GM06990 (cell line): Measurements from ENCODE around the gene CLMN.
"Not testable (repeated sequence)": the region's sequence is repeated elsewhere in the genome, so short reads cannot be mapped to it uniquely, and the experiment has no call there.

Experiments
- DNase-seq: peaks from one replicate; pipeline ENCODE4 v3.0.0-alpha.2; 2011; ENCODE audit not compliant: insufficient read length; ENCODE audit errors: extremely low read depth
- H3K27me3 ChIP-seq: replicated peaks from 2 replicates; pipeline ENCODE4 v1.6.0; 2011; ENCODE audit warnings: low read length; ENCODE audit not compliant: control insufficient read depth, insufficient read depth
- H3K36me3 ChIP-seq: 2 replicates; pipeline ENCODE4 v1.5.1; 2011; ENCODE audit warnings: low read length; ENCODE audit not compliant: control insufficient read depth, insufficient read depth
- H3K4me3 ChIP-seq: replicated peaks from 2 replicates; pipeline ENCODE4 v1.5.1; 2011; ENCODE audit warnings: low read depth, mild to moderate bottlenecking, control low read depth, low read length
- TF ChIP-seq, protein P1 (sequence below): IDR thresholded peaks from 2 replicates; pipeline ENCODE4 v1.5.1; 2011; ENCODE audit warnings: low read length, control low read depth, mild to moderate bottlenecking, inconsistent platforms; ENCODE audit not compliant: insufficient read depth, poor library complexity, severe bottlenecking

Gene CLMN

DNA sequence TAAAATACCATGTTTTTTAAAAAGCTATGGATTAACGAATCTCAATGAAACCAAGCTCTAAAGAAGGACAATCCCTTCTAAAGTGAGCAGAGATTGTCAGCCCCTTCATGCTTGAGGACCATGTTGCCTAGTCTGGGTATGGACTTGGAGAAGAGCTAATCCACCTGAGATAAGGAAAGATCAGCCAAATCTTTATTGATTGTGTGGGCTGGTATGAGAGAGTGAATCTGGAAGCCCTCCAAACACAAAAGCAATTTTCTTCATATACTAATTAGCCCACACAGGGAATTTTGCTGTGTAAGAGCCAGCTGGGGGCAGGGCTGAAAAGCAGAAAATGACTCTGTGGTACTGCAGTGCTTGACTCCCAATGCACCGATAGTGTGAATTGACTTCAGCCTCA, 115.0 kb downstream of the CLMN start:
- Histone ChIP-seq H3K36me3 (no peaks in the 10 kb centered on the region), H3K27me3 (no peaks in the 10 kb centered on the region), H3K4me3 (no peak overlapping the region)
- DNase-seq: no peak
- TF ChIP-seq, protein P1, sequence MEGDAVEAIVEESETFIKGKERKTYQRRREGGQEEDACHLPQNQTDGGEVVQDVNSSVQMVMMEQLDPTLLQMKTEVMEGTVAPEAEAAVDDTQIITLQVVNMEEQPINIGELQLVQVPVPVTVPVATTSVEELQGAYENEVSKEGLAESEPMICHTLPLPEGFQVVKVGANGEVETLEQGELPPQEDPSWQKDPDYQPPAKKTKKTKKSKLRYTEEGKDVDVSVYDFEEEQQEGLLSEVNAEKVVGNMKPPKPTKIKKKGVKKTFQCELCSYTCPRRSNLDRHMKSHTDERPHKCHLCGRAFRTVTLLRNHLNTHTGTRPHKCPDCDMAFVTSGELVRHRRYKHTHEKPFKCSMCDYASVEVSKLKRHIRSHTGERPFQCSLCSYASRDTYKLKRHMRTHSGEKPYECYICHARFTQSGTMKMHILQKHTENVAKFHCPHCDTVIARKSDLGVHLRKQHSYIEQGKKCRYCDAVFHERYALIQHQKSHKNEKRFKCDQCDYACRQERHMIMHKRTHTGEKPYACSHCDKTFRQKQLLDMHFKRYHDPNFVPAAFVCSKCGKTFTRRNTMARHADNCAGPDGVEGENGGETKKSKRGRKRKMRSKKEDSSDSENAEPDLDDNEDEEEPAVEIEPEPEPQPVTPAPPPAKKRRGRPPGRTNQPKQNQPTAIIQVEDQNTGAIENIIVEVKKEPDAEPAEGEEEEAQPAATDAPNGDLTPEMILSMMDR: no peak

DNA sequence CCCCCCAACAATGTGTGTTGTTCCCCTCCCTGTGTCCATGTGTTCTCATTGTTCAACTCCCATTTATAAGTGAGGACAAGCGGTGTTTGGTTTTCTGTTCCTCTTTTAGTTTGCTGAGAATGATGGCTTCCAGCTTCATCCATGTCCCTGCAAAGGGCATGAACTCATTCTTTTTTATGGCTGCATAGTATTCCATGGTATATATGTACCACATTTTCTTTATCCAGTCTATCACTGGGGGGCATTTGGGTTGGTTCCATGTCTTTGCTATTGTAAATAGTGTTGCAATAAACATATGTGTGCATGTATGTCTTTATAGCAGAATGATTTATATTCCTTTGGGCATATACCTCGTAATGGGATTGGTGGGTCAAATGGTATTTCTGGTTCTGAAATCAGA, 118.0 kb downstream of the CLMN start:
- DNase-seq, H3K36me3 ChIP-seq, H3K4me3 ChIP-seq, H3K27me3 ChIP-seq: not testable (repeated sequence)

DNA sequence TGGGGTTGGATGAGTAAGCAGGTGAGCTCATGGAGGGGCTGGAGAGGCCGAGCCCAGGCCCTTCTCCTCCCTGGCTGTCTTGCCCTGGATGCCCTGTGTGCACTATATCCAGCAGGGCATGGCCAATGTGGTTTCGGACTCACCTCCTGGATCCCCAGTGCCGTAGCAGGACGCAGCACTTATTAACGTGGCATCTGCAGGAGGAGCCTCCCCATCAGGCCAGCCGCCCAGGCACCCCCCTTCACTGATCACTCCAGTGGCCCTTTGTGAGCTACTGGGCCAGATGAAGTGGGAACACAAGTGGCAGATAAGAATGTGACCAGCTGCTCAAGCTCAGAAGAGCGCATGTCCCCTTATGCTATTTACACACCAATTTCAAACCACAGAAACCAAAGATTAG, 119.3 kb downstream of the CLMN start:
- Histone ChIP-seq H3K27me3 (no peaks in the 10 kb centered on the region), H3K36me3 (no peaks in the 10 kb centered on the region), H3K4me3 (no peak overlapping the region)
- DNase-seq: no peak
- TF ChIP-seq, protein P1: no peak

DNA sequence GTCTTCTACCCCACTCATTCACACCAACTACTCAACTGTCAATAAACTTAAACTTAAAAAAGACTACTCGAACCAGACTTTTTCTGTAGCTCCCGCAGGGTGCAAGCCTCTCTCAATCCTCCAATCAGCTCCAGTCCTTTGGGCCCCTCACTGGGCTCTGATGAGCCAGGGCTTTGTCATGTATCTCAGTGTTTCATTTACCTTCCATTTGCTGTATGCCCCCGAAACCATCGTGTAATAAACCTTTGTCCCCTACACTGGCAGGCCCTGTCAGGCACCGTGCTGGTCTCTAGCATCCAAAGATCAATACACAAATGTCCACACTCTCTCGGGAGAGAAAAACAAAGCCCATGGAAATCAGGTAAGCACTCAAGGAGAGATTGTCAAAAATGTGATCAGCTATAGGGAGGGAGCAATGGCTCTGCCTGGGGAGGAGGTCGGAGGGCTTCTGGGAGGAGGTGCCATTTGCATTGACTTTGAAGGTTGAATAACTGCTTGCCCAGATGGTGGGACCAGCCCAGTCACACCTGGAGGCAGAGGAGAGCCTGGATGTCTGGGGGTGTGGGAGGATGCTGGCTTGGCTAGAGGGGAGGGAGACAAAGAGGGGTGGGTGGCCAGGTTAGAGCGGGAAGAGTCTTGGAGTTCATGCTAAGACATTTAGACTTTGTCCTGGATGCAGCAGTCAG, 120.3 kb downstream of the CLMN start:
- Histone ChIP-seq H3K27me3 (no peaks in the 10 kb centered on the region), H3K4me3 (no peak overlapping the region), H3K36me3 (no peaks in the 10 kb centered on the region)
- DNase-seq: no peak
- TF ChIP-seq, protein P1: no peak

DNA sequence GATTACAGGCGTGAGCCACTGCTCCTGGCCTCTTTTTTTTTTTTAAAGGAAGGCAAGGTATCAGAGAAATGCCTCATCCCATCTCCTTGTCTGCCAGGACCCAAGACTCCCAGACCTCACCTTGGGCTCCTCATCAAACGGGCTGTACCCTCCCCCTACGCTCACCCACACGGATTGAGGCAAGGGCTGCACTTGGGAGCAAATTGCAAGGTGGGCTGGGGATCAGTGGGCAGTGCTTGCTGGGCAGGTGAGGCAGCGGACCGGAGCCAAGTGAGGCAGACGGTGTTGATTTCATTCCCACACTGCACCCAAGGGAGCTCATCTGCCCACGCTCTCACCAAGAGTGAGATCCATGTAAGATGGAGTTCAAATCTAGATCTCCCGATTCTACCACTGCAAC, 121.4 kb downstream of the CLMN start:
- Histone ChIP-seq H3K27me3 (no peaks in the 10 kb centered on the region), H3K4me3 (no peak overlapping the region), H3K36me3 (no peaks in the 10 kb centered on the region)
- TF ChIP-seq, protein P1: no peak
- DNase-seq: no peak

DNA sequence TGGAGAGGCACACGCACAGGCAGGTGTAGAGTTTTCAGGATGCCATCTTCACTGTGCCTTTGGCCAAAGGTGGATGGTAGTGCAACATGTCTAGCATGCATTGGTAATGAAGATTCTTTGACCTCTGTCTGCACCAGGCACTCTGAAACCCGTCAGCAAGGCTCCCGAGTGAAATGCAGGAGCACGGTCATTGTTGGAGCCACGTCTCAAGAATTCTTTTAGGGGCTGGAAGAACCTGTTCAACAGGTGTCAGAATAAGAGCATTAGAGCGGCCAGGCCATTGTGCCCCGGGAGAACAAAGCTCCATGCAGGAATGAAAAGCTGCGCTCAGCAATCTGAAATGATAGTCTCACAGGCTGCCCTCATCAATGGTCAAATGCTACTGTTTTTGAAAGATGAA, 122.2 kb downstream of the CLMN start:
- H3K4me3 ChIP-seq: no peak overlapping the region
- no peak for DNase-seq
- no peaks in the 10 kb centered on the region for H3K27me3 ChIP-seq
- H3K36me3 ChIP-seq: no peaks in the 10 kb centered on the region
- TF ChIP-seq, protein P1: no peak
